ENCODE measurements around the gene LMAN1L.
A peak's percentile ranks its signal among the peaks of the same experiment; 100 is the strongest.

Gene LMAN1L

DNA sequence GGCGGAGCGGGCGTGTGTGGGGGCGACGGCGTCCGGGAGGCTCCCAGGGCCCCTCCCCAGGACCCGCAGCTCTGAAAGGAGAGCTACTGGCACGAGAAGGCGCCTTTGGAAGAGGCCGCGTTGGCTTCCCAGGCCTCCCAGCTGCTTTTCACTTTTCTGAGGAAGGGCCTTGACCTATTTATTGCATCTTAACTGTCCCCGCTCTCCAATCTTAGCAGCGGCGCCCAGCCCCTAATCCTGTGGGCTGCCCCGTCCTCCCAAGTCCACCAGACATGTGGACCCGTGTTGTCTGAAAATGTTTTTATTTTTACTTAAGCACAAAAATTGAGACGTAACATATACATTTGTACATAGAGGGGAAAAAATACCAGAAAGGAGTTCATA is 30.8 kb downstream of the LMAN1L start:
- Histone ChIP-seq H3K27me3 (ENCODE audit: control insufficient read depth, low read length) (no peaks in the 10 kb centered on the region), H3K36me3 (ENCODE audit: control insufficient read depth, low read length) (peaks cover 38% of the 10 kb centered on the region), H3K4me3 (ENCODE audit: low read length) (peak overlapping the region; percentile 100), H4K20me1 (ENCODE audit: control insufficient read depth, insufficient read depth, low read depth, low read length) (peaks cover 4% of the 10 kb centered on the region; the same call in 1 of the 2 replicates), H3F3A (ENCODE audit: control insufficient read depth, insufficient read depth) (no peaks in the 10 kb centered on the region), H3K9me3 (ENCODE audit: control insufficient read depth, insufficient read depth, low read length) (no peaks in the 10 kb centered on the region), H3K9me2 (replicated peaks; ENCODE audit: control insufficient read depth, low read length) (no peaks in the 10 kb centered on the region), H3K4me2 (ENCODE audit: low read length) (peak overlapping the region; percentile 67), H3K4me1 (ENCODE audit: control insufficient read depth, low read length) (peaks cover 29% of the 10 kb centered on the region), H3K27ac (ENCODE audit: low read depth, low read length) (peak overlapping the region; percentile 41), H3K79me2 (ENCODE audit: control insufficient read depth, low read length) (peaks cover 7% of the 10 kb centered on the region; the same call in 1 of the 2 replicates)
- TF ChIP-seq EZH2phosphoT487 (IDR thresholded peaks at IDR 0.05; ENCODE audit: borderline replicate concordance, low read length) = no peak
- TF ChIP-seq, protein P1, sequence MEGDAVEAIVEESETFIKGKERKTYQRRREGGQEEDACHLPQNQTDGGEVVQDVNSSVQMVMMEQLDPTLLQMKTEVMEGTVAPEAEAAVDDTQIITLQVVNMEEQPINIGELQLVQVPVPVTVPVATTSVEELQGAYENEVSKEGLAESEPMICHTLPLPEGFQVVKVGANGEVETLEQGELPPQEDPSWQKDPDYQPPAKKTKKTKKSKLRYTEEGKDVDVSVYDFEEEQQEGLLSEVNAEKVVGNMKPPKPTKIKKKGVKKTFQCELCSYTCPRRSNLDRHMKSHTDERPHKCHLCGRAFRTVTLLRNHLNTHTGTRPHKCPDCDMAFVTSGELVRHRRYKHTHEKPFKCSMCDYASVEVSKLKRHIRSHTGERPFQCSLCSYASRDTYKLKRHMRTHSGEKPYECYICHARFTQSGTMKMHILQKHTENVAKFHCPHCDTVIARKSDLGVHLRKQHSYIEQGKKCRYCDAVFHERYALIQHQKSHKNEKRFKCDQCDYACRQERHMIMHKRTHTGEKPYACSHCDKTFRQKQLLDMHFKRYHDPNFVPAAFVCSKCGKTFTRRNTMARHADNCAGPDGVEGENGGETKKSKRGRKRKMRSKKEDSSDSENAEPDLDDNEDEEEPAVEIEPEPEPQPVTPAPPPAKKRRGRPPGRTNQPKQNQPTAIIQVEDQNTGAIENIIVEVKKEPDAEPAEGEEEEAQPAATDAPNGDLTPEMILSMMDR (IDR thresholded peaks at IDR 0.05; ENCODE audit: low read depth, low read length, poor library complexity, severe bottlenecking) = no peak

DNA sequence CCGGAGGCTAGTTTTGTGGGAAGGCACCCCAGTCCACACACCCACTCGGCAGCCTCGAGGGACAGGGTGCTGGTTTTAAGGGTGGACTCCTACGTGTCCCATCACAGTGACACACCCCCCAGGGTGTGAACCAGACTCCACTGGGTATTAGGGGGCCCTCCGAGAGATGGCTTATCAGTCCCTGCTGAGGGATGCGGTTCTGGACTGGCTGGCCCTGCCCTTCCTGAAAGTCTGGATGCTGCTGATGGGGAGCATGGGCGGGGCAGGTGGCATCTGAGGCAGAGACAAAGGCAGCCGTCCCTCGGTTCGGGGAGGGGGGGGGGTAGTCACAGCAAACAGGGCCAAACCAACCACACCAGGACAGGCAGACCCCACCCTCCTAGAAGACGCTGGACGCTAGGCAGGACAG is 31.3 kb downstream of the LMAN1L start:
- no peak for TF ChIP-seq EZH2phosphoT487 (IDR thresholded peaks at IDR 0.05; ENCODE audit: borderline replicate concordance, low read length)
- TF ChIP-seq, protein P1 (IDR thresholded peaks at IDR 0.05; ENCODE audit: low read depth, low read length, poor library complexity, severe bottlenecking) = no peak
- no peaks in the 10 kb centered on the region for H3K9me2 ChIP-seq (replicated peaks; ENCODE audit: control insufficient read depth, low read length)
- no peaks in the 10 kb centered on the region for H3K9me3 ChIP-seq (ENCODE audit: control insufficient read depth, insufficient read depth, low read length)
- peak overlapping the region; percentile 67 for H3K4me2 ChIP-seq (ENCODE audit: low read length)
- peak overlapping the region; percentile 100 for H3K4me3 ChIP-seq (ENCODE audit: low read length)
- no peaks in the 10 kb centered on the region for H3K27me3 ChIP-seq (ENCODE audit: control insufficient read depth, low read length)
- H3F3A ChIP-seq (ENCODE audit: control insufficient read depth, insufficient read depth) = no peaks in the 10 kb centered on the region
- H4K20me1 ChIP-seq (ENCODE audit: control insufficient read depth, insufficient read depth, low read depth, low read length) = peaks cover 4% of the 10 kb centered on the region; the same call in 1 of the 2 replicates
- peak overlapping the region; percentile 41 for H3K27ac ChIP-seq (ENCODE audit: low read depth, low read length)
- H3K36me3 ChIP-seq (ENCODE audit: control insufficient read depth, low read length) = peaks cover 39% of the 10 kb centered on the region
- peaks cover 29% of the 10 kb centered on the region for H3K4me1 ChIP-seq (ENCODE audit: control insufficient read depth, low read length)
- H3K79me2 ChIP-seq (ENCODE audit: control insufficient read depth, low read length) = peaks cover 7% of the 10 kb centered on the region; the same call in 1 of the 2 replicates

DNA sequence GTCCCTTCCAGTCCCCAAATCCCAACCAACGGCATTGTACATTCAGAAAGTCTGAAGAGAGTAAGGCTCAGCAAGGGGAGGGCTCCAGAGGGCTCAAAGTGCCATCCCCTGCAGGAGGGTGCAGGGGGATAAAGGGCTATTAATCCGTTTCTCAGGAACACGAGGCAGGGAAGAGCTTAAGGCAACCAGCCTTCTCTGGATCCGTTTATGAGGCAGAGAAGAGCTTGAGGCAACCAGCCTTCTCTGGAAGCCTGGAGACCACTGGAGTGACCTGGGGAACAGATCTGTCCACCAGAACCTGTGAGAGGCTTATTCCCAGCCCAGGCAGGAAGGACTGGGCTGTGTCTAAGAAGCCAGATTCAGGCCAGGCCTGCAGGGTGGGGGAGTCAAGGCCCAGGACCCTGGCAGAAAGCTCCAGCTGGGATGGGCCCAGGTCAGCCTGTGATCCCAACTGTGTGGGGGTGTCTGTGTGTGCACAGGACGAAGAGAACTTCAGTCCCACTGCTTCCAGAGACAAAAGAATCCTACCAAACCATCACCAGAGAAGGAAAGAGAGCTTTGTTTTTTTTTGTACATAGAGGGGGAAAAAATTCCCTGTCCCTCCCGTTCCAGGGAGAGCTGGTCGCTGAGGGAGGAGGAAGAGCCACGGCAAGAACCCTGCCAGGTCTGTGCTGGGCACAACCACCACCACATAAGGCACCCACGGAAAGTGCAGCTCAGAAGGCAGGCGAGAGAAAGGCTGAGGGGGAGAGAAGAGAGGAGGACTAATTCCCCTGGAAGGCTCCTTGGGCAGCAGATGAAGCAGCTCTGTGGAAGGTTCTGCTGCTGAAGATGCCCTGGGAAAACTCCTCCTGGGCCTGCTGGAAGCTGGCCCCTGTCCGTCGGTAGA is 31.9 kb downstream of the LMAN1L start:
- Histone ChIP-seq H3K9me2 (replicated peaks; ENCODE audit: control insufficient read depth, low read length) (no peaks in the 10 kb centered on the region), H3K27ac (ENCODE audit: low read depth, low read length) (no peak overlapping the region), H3K27me3 (ENCODE audit: control insufficient read depth, low read length) (no peaks in the 10 kb centered on the region), H3K9me3 (ENCODE audit: control insufficient read depth, insufficient read depth, low read length) (no peaks in the 10 kb centered on the region), H4K20me1 (ENCODE audit: control insufficient read depth, insufficient read depth, low read depth, low read length) (peaks cover 4% of the 10 kb centered on the region; the same call in 1 of the 2 replicates), H3K4me3 (ENCODE audit: low read length) (no peak overlapping the region), H3K4me2 (ENCODE audit: low read length) (peak overlapping the region; percentile 67), H3F3A (ENCODE audit: control insufficient read depth, insufficient read depth) (no peaks in the 10 kb centered on the region), H3K4me1 (ENCODE audit: control insufficient read depth, low read length) (peaks cover 29% of the 10 kb centered on the region), H3K79me2 (ENCODE audit: control insufficient read depth, low read length) (peaks cover 7% of the 10 kb centered on the region; the same call in 1 of the 2 replicates), H3K36me3 (ENCODE audit: control insufficient read depth, low read length) (peaks cover 39% of the 10 kb centered on the region)
- TF ChIP-seq, protein P1 (IDR thresholded peaks at IDR 0.05; ENCODE audit: low read depth, low read length, poor library complexity, severe bottlenecking) = no peak
- no peak for TF ChIP-seq EZH2phosphoT487 (IDR thresholded peaks at IDR 0.05; ENCODE audit: borderline replicate concordance, low read length)

Measured in DOHH2 (cell line).